ENCODE measurements around the gene SHH.

SHH gene

GRCh38 chr7:155797262-155798250, 14.7 kb downstream of the SHH start:
- peak; percentile 46 for ATAC-seq
- TF ChIP-seq PPARA (CRISPR knock-in tag; IDR thresholded peaks at IDR 0.05; ENCODE audit: borderline replicate concordance) = no peak

GRCh38 chr7:155796381-155797261, 15.6 kb downstream of the SHH start:
- ATAC-seq = peak; percentile 90
- no peak for TF ChIP-seq ZNF8 (CRISPR knock-in tag; IDR thresholded peaks at IDR 0.05)
- TF ChIP-seq ZFP30 (CRISPR knock-in tag; IDR thresholded peaks at IDR 0.05) = no peak
- TF ChIP-seq ISL1 (CRISPR knock-in tag; IDR thresholded peaks at IDR 0.05) = no peak
- no peak for TF ChIP-seq ZNF70 (CRISPR knock-in tag; IDR thresholded peaks at IDR 0.05)
- no peak for TF ChIP-seq POU6F1 (CRISPR knock-in tag; IDR thresholded peaks at IDR 0.05; ENCODE audit: borderline replicate concordance, low read depth)
- TF ChIP-seq CREB5 (CRISPR knock-in tag; IDR thresholded peaks at IDR 0.05; ENCODE audit: low read depth) = no peak
- no peak for TF ChIP-seq GLIS3 (CRISPR knock-in tag; IDR thresholded peaks at IDR 0.05)
- no peak for TF ChIP-seq ZNF565 (CRISPR knock-in tag; conservative IDR thresholded peaks at IDR 0.05; ENCODE audit: low read depth)
- TF ChIP-seq RARB (CRISPR knock-in tag; IDR thresholded peaks at IDR 0.05) = no peak
- no peak for TF ChIP-seq CSRNP3 (CRISPR knock-in tag; IDR thresholded peaks at IDR 0.05)
- TF ChIP-seq TSHZ2 (CRISPR knock-in tag; IDR thresholded peaks at IDR 0.05) = no peak

- no peak for ATAC-seq
- no peak for TF ChIP-seq CSDC2 (CRISPR knock-in tag; IDR thresholded peaks at IDR 0.05)
- no peak for TF ChIP-seq PPARA (CRISPR knock-in tag; IDR thresholded peaks at IDR 0.05; ENCODE audit: borderline replicate concordance)
- TF ChIP-seq ZFP30 (CRISPR knock-in tag; IDR thresholded peaks at IDR 0.05) = no peak
Measured at GRCh38 chr7:155795951-155796350, 16.3 kb downstream of the SHH start.

GRCh38 chr7:155795401-155795800, 16.9 kb downstream of the SHH start:
- ATAC-seq = no peak
- TF ChIP-seq ARNTL (CRISPR knock-in tag; IDR thresholded peaks at IDR 0.05; ENCODE audit: borderline replicate concordance, low read depth) (no peak), ZNF70 (CRISPR knock-in tag; IDR thresholded peaks at IDR 0.05) (no peak), ZFP3 (CRISPR knock-in tag; IDR thresholded peaks at IDR 0.05) (no peak), BACH2 (CRISPR knock-in tag; IDR thresholded peaks at IDR 0.05; ENCODE audit: borderline replicate concordance) (no peak), SNAI2 (CRISPR knock-in tag; IDR thresholded peaks at IDR 0.05) (no peak), ESRRG (CRISPR knock-in tag; IDR thresholded peaks at IDR 0.05) (no peak), GLIS3 (CRISPR knock-in tag; IDR thresholded peaks at IDR 0.05) (no peak), CREB5 (CRISPR knock-in tag; IDR thresholded peaks at IDR 0.05; ENCODE audit: low read depth) (no peak), PPARA (CRISPR knock-in tag; IDR thresholded peaks at IDR 0.05; ENCODE audit: borderline replicate concordance) (no peak), CSRNP3 (CRISPR knock-in tag; IDR thresholded peaks at IDR 0.05) (no peak), TOX (CRISPR knock-in tag; IDR thresholded peaks at IDR 0.05; ENCODE audit: borderline replicate concordance) (no peak), TCF4 (CRISPR knock-in tag; IDR thresholded peaks at IDR 0.05; ENCODE audit: borderline replicate concordance) (no peak), OSR1 (CRISPR knock-in tag; IDR thresholded peaks at IDR 0.05) (no peak), ISL1 (CRISPR knock-in tag; IDR thresholded peaks at IDR 0.05) (no peak)

Data from SK-N-SH treated with all-trans-retinoic acid at 6 μM for 48 hours (cell line).